BLaER1 (cell line): Measurements from ENCODE around the gene ACOT11.
"Not testable (repeated sequence)": the region's sequence is repeated elsewhere in the genome, so short reads cannot be mapped to it uniquely, and the experiment has no call there.

ENCODE experiments used
- H3K27ac ChIP-seq: shearing (Covaris generic); formaldehyde crosslinking; 2 replicates; pipeline ENCODE4 v1.8.1; 2022
- H3K27me3 ChIP-seq: shearing (Covaris generic); formaldehyde crosslinking; 2 replicates; pipeline ENCODE4 v1.8.1; 2022
- H3K36me3 ChIP-seq: shearing (Covaris generic); formaldehyde crosslinking; 2 replicates; pipeline ENCODE4 v1.8.1; 2022
- H3K4me1 ChIP-seq: shearing (Covaris generic); formaldehyde crosslinking; 2 replicates; pipeline ENCODE4 v1.8.1; 2022
- H3K4me2 ChIP-seq: shearing (Covaris generic); formaldehyde crosslinking; 2 replicates; pipeline ENCODE4 v1.8.1; 2022
- H3K4me3 ChIP-seq: shearing (Covaris generic); formaldehyde crosslinking; 2 replicates; pipeline ENCODE4 v1.8.1; 2022
- H3K9ac ChIP-seq: shearing (Covaris generic); formaldehyde crosslinking; 2 replicates; pipeline ENCODE4 v1.8.1; 2022
- H3K9me3 ChIP-seq: shearing (Covaris generic); formaldehyde crosslinking; 2 replicates; pipeline ENCODE4 v1.8.1; 2022
- H4K20me1 ChIP-seq: shearing (Covaris generic); formaldehyde crosslinking; 2 replicates; pipeline ENCODE4 v1.8.1; 2022
- Cebpa-rat ChIP-seq: shearing (Covaris generic); IDR thresholded peaks from 2 replicates; pipeline ENCODE4 v1.8.1; 2022

The ACOT11 gene

DNA sequence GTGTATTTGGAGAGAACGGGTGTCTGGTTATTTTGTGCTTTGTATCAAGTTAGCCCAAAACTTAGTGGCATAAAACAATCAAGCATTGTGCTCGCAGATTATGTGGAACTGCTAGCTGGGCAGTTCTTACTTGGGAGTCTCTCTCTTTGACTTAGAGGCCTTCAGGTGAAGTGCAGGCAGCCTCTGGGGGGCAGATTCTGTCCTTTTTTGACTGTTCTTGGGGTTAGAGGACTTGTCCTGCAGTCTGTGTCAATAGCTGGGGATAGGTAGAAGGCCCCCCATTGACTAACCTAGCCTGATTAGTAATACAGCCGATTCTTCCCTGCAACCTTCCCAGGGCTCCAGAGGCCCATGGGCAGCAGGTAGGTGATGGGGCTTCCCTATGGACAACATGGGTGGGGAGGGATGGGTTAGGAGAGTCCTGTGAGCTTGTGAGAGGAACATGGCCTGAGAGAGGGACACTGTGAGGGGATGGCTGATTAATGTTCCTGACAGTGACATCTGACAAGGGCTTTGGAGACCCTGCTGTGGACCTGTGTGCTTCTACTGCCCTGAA, 37.2 kb upstream of the ACOT11 start:
- H3K36me3 ChIP-seq: no peaks in the 10 kb centered on the region
- H3K4me3 ChIP-seq: no peak overlapping the region
- no peak overlapping the region for H3K27ac ChIP-seq
- no peaks in the 10 kb centered on the region for H3K4me1 ChIP-seq
- H3K9ac ChIP-seq: no peak overlapping the region
- no peaks in the 10 kb centered on the region for H3K27me3 ChIP-seq
- H3K4me2 ChIP-seq: no peak overlapping the region
- no peaks in the 10 kb centered on the region for H4K20me1 ChIP-seq
- no peak for TF ChIP-seq Cebpa-rat
- H3K9me3 ChIP-seq: no peaks in the 10 kb centered on the region

GRCh38 chr1:54513921-54514580, 34.0 kb upstream of the ACOT11 start:
- H3K9me3 ChIP-seq, H3K4me3 ChIP-seq, H3K4me2 ChIP-seq, H4K20me1 ChIP-seq, H3K36me3 ChIP-seq, H3K27me3 ChIP-seq, H3K4me1 ChIP-seq, H3K27ac ChIP-seq, H3K9ac ChIP-seq: not testable (repeated sequence)

DNA sequence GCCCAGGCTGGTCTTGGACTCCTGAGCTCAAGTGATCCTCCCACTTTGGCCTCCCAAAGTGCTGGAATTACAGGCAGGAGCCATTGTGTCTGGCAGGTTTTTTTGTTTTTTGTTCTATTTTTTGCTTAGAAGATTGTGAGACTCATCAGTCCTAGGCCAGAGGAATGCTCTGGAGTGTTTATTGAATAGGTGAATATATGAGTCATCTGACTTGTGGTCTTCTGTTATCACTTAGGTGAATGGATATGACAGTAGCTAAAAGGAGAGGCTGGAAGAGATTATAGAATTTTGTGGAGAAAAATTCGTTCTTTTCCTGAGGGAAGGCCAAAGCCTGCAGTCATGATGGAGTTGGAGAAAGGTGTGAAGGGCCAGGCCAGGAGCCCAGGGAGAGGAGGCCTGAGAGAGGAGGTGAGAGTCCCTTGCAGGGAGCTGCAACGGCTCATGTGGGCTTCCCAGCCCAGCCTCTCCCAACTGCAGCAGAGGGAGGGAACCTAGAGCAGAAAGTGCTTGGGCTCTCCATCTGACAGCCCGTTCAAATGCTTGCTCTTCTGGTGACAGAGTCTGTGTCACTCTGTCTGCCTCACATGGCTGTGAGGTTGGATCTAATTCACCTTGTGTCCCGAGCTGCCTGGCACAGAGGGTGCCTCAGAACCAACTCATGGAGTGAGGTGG, 31.6 kb upstream of the ACOT11 start:
- no peak overlapping the region for H3K4me3 ChIP-seq
- H3K9ac ChIP-seq: no peak overlapping the region

GRCh38 chr1:54517496-54517895, 30.5 kb upstream of the ACOT11 start:
- no peak overlapping the region for H3K4me2 ChIP-seq
- no peak overlapping the region for H3K9ac ChIP-seq
- H4K20me1 ChIP-seq: no peaks in the 10 kb centered on the region
- no peak for TF ChIP-seq Cebpa-rat
- no peaks in the 10 kb centered on the region for H3K9me3 ChIP-seq
- H3K27ac ChIP-seq: no peak overlapping the region
- no peak overlapping the region for H3K4me3 ChIP-seq
- no peaks in the 10 kb centered on the region for H3K4me1 ChIP-seq
- no peaks in the 10 kb centered on the region for H3K27me3 ChIP-seq
- no peaks in the 10 kb centered on the region for H3K36me3 ChIP-seq

More for the DNA sequence above, 31.6 kb upstream of the ACOT11 start:
- Histone ChIP-seq H3K4me1 (no peaks in the 10 kb centered on the region), H4K20me1 (no peaks in the 10 kb centered on the region), H3K9me3 (no peaks in the 10 kb centered on the region), H3K36me3 (no peaks in the 10 kb centered on the region), H3K27ac (no peak overlapping the region), H3K27me3 (no peaks in the 10 kb centered on the region), H3K4me2 (no peak overlapping the region)
- TF ChIP-seq Cebpa-rat: no peak

GRCh38 chr1:54518489-54518888, 29.5 kb upstream of the ACOT11 start:
- Histone ChIP-seq H3K4me2 (no peak overlapping the region), H3K36me3 (no peaks in the 10 kb centered on the region), H3K4me1 (no peaks in the 10 kb centered on the region), H4K20me1 (no peaks in the 10 kb centered on the region), H3K9me3 (no peaks in the 10 kb centered on the region), H3K4me3 (no peak overlapping the region), H3K9ac (no peak overlapping the region), H3K27me3 (no peaks in the 10 kb centered on the region), H3K27ac (no peak overlapping the region)
- TF ChIP-seq Cebpa-rat: no peak

GRCh38 chr1:54519709-54520108, 28.3 kb upstream of the ACOT11 start:
- Histone ChIP-seq H3K27me3 (no peaks in the 10 kb centered on the region), H3K4me2 (no peak overlapping the region), H4K20me1 (no peaks in the 10 kb centered on the region), H3K9me3 (no peaks in the 10 kb centered on the region), H3K4me1 (no peaks in the 10 kb centered on the region), H3K9ac (no peak overlapping the region), H3K27ac (no peak overlapping the region), H3K4me3 (no peak overlapping the region), H3K36me3 (no peaks in the 10 kb centered on the region)
- no peak for TF ChIP-seq Cebpa-rat

DNA sequence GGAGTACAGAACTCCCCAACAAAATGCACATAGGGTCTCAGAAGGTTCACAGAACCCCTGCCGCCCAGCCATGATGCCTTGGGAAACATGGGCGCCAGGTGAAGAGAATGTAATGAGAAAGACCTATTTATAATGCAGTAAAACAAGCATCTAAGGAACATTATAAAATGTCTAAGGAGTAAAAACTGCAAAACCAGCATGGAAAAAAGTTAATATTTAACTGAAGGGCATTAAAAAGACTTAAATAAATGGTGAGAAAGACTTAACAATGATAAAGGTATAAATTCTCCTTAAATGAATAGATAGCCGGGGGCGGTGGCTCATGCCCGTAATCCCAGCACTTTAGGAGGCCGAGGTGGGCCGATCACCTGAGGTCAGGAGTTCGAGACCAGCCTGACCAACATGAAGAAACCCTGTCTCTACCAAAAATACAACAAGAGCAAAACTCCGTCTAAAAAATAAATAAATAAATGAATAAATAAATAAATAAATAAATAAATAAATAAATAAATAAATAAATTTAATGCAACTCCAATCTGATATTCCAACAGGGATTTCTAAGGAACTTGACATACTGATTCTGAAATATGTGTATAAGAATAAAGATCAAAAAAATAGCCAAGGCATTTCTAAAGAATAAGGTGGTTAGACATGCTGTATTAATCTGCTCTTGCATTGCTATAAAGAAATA, 27.3 kb upstream of the ACOT11 start:
- no peak for TF ChIP-seq Cebpa-rat
- H3K9me3 ChIP-seq: no peaks in the 10 kb centered on the region
- H4K20me1 ChIP-seq: no peaks in the 10 kb centered on the region
- no peaks in the 10 kb centered on the region for H3K27me3 ChIP-seq
- no peaks in the 10 kb centered on the region for H3K36me3 ChIP-seq
- H3K27ac ChIP-seq: no peak overlapping the region
- no peak overlapping the region for H3K9ac ChIP-seq
- H3K4me2 ChIP-seq: no peak overlapping the region
- no peak overlapping the region for H3K4me3 ChIP-seq
- H3K4me1 ChIP-seq: no peaks in the 10 kb centered on the region

DNA sequence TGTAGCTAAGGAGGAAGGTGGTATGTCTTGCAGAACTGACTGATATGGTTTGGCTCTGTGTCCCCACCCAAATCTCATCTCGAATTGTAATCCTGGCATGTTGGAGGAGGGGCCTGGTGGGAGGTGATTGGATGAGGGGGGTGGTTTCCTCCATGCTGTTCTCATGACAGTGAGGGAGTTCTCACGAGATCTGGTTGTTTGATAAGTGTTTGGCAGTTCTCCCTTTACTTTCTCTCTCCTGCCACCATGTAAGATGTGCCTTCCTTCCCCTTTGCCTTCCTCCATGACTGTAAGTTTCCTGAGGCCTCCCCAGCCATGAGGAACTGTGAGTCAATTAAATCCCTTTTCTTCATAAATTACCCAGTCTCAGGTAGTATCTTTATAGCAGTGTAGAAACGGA, 21.5 kb upstream of the ACOT11 start:
- not testable (repeated sequence) for H3K27ac ChIP-seq, H3K27me3 ChIP-seq, H3K36me3 ChIP-seq, H3K4me1 ChIP-seq, H4K20me1 ChIP-seq, H3K9me3 ChIP-seq, H3K4me3 ChIP-seq, H3K9ac ChIP-seq, H3K4me2 ChIP-seq

GRCh38 chr1:54528613-54529012, 19.4 kb upstream of the ACOT11 start:
- no peak overlapping the region for H3K4me2 ChIP-seq
- no peak overlapping the region for H3K4me3 ChIP-seq
- H4K20me1 ChIP-seq: no peaks in the 10 kb centered on the region
- H3K27me3 ChIP-seq: no peaks in the 10 kb centered on the region
- no peaks in the 10 kb centered on the region for H3K36me3 ChIP-seq
- no peaks in the 10 kb centered on the region; the same call in 1 of the 2 replicates for H3K9me3 ChIP-seq
- no peak overlapping the region for H3K9ac ChIP-seq
- no peak overlapping the region for H3K27ac ChIP-seq
- H3K4me1 ChIP-seq: no peaks in the 10 kb centered on the region
- no peak for TF ChIP-seq Cebpa-rat

GRCh38 chr1:54532033-54532432, 16.0 kb upstream of the ACOT11 start:
- H3K4me1 ChIP-seq: no peaks in the 10 kb centered on the region
- H3K4me2 ChIP-seq: no peak overlapping the region
- no peak for TF ChIP-seq Cebpa-rat
- no peaks in the 10 kb centered on the region for H4K20me1 ChIP-seq
- H3K9ac ChIP-seq: no peak overlapping the region
- H3K27ac ChIP-seq: no peak overlapping the region
- H3K9me3 ChIP-seq: no peaks in the 10 kb centered on the region; the same call in 1 of the 2 replicates
- H3K27me3 ChIP-seq: no peaks in the 10 kb centered on the region
- H3K4me3 ChIP-seq: no peak overlapping the region
- no peaks in the 10 kb centered on the region for H3K36me3 ChIP-seq

GRCh38 chr1:54536656-54537055, 11.4 kb upstream of the ACOT11 start:
- not testable (repeated sequence) for H3K4me3 ChIP-seq, H3K4me2 ChIP-seq, H3K27ac ChIP-seq, H4K20me1 ChIP-seq, H3K9me3 ChIP-seq, H3K27me3 ChIP-seq, H3K9ac ChIP-seq, H3K36me3 ChIP-seq
- H3K4me1 ChIP-seq: peaks cover 11% of the 10 kb centered on the region
